PFSK-1 (cell line): ENCODE data around the gene PSMB2.

Source experiments
- POLR2AphosphoS5 ChIP-seq: IDR thresholded peaks from 2 replicates; pipeline ENCODE4 v1.6.1; 2012; ENCODE audit warnings: low read depth, mild to moderate bottlenecking, control low read depth, low read length, moderate library complexity
- REST ChIP-seq, 2 experiments: IDR thresholded peaks; 2 replicates each; pipeline versions ENCODE4 v1.6.1 to v1.8.0; 2011 to 2012; ENCODE audit warnings: low read depth in 2 of 2, low read length in 2 of 2, control low read depth in 1 of 2, inconsistent platforms in 1 of 2, mild to moderate bottlenecking in 1 of 2, moderate library complexity in 1 of 2; ENCODE audit not compliant: insufficient read depth in 1 of 2
- SIN3A ChIP-seq: IDR thresholded peaks from 2 replicates; pipeline ENCODE4 v1.6.1; 2012; ENCODE audit warnings: mild to moderate bottlenecking, low read length, moderate library complexity, borderline replicate concordance; ENCODE audit not compliant: insufficient read depth
- TAF1 ChIP-seq: IDR thresholded peaks from 2 replicates; pipeline ENCODE4 v1.6.1; 2012; ENCODE audit warnings: low read length, control low read depth, borderline replicate concordance; ENCODE audit not compliant: insufficient read depth

GRCh38 chr1:35568975-35569395 is 72.3 kb downstream of the PSMB2 start:
- TF ChIP-seq REST (IDR thresholded peaks at IDR 0.05; ENCODE audit: insufficient read depth in 1 of 2, low read depth in 2 of 2, low read length in 2 of 2) (no peak), POLR2AphosphoS5 (no peak), SIN3A (no peak), TAF1 (no peak)
